NCI-H345 treated with DMSO at 0.1 percent for 48 hours (cell line): Measurements from ENCODE around the gene DDX21.
"Not testable (repeated sequence)": the region's sequence is repeated elsewhere in the genome, so short reads cannot be mapped to it uniquely, and the experiment has no call there.

Experiments used
- DNase-seq: peaks from one replicate; lab custom pipeline; 2025; ENCODE audit not compliant: unreplicated experiment; lab: John Stamatoyannopoulos, UW

DDX21 gene

DNA sequence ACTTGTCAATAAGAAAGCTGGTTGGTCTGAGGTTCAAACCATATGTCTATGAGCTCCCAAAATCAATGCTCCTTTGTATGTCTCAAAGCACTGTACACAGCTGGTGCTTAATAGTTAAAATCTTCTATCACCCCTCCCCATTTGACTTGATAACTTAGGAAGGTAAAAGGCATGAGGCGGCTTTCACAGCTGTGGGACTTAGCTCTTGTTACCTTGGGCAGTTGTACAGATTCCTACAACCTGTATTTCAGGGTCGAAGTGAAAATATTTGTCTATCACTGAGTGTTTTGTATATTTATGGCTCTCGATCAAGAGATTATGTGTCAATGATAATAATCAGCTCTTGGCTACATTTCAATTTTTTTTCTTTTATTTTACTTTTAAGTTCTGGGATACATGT lies 31.6 kb downstream of the DDX21 start:
- no peak for DNase-seq

DNA sequence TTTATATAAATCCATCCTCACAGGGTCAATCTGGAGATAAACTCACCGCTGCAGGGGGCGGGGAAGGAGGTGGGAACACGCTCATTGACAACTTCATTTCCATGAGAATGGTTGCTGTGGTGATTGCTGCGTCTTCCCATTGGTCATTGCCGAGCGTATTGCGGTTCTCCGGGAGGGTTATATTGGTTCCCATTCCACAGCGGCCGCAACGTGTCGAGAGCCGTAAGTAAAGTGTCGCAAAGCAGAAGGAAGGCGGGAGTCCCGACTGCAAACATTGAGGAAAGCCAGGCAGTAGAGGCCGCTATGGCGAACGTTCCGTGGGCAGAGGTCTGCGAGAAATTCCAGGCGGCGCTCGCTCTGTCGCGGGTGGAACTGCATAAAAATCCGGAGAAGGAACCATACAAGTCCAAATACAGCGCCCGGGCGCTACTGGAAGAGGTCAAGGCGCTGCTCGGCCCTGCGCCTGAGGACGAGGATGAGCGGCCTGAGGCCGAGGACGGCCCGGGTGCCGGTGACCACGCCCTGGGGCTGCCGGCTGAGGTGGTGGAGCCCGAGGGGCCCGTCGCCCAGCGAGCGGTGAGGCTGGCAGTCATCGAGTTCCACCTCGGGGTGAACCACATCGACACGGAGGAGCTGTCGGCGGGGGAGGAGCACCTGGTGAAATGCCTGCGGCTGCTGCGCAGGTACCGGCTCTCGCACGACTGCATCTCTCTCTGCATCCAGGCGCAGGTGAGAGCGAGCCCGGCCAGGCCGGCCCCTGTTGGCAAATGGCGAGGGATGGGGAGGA lies 32.8 kb downstream of the DDX21 start, which contains the start of gene KIFBP:
KIFBP (plus strand) TSS at position 274 of the 787 bp plus-strand sequence; CDS start at position 304, 30 bp downstream.
- DNase-seq = peak; percentile 90

DNA sequence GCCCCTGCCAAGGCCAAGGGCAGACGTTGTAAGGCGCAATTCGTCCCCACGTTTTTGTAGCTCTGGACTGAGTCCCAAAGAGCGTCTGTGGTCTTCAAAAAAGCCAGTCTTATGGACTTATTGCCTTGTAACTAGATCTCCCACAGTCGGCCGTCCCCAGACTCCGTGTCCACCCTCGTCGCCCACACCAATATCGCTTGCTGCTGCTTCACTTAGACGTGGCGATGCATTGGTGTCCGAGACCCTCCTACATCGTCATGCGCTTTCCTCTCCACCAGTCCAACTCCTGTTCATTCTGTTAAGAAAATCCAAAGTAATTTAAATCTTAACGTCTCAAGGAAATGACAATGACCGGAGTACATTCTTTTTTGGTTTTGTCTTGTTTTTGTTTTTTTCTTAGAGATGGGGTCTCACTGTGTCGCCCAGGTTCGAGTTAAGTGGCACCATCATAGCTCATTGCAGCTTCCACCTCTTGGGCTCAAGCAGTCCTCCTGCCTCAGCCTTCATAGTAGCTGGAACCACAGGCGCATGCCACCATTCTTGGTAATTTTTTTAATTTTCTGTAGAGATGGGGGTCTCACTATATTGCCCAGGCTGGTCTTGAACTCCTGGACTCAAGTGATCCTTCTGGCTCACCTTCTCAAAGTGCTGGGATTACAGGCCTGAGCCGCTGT lies 33.5 kb downstream of the DDX21 start:
- no peak for DNase-seq

DNA sequence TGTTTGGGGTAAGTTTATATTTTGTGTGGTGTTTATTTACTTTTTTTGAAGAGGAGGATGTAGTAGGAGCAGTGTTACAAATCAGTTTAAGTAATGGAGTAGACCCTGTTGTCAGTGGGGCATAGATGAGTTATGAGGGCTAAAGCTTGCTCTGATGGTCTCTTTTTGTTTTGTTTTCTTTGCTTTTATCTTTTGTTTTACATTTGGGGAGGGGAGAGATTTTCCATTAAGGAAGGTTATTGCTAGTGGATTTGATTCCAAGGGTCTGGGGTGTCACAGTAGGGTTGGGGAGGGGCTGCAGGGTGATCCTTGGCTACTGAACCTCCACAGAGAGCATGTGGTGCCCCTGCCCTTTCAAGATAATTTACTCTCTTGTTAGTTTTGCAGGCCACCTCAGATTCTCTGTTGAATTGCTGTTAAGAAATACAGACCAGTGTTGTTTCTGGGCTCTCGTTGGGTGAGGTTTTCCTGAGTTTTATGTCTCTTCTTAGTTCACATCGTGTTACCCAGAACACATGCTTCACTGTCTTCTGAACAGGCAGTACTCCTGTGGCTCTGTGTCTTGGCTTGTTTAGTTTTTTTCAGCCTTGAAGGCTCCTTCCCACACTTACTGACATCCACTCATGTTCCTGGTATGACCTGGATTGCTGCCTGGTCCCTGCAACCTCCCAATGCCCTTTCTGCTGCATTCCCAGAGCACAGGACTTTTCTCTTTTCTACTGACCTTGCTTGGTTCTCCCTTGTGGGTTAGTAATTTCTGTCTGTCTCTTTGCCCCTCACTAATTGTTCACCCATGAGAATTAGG lies 36.9 kb downstream of the DDX21 start:
- no peak for DNase-seq

GRCh38 chr10:68997211-68997610 lies 41.2 kb downstream of the DDX21 start:
- DNase-seq = no peak

GRCh38 chr10:69004821-69005220 lies 48.9 kb downstream of the DDX21 start:
- no peak for DNase-seq

DNA sequence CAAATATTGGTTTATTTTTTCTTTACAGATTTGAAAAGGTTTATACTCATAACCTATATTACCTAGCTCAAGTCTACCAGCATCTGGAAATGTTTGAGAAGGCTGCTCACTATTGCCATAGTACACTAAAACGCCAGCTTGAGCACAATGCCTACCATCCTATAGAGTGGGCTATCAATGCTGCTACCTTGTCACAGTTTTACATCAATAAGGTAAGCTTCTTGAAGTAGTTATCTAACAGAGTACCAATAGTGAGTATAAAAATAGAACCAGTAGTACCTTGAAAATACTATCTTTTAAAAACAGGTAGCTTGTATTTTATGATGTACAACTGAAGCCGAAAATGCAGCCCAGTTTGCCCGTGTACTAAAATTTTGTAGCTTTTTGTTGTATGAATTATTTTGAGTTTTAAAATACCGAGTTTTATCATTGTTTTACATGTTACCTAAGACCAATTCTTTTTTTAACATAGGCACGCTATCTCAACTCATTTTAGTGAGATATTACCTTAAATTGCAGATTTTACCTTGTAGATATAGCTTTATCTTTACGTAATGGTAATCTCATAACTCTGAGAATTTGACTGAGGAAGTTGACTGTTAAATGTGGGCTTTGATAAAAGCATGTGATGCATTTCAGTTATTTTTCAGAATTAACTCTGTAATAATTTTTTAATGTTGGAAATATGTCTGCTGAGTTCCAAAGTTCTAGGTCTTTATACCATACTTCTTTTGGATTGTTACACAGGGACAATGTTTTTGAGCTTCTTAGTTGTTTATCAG lies 49.9 kb downstream of the DDX21 start:
- no peak for DNase-seq

DNA sequence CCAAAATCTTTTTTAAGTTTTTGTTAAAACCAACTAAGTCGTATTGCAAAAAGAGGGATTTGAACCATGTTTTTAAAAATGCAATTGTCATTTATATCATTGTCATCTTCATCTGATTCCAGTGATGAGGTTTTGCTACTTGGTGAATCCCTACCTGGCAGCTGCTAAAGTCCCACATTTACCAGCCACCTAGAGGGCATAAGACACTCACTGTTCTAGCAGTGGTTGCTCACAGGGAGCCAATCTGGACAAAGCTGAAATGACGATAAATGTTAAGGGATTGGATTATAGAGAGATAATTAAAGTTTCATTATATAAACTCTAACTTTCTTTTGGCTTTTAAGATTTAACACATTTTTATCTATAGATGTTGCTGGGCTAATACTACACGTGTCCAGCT lies 51.3 kb downstream of the DDX21 start:
- no peak for DNase-seq

- DNase-seq = no peak
Observed at GRCh38 chr10:69009360-69009759, 53.4 kb downstream of the DDX21 start.

DNA sequence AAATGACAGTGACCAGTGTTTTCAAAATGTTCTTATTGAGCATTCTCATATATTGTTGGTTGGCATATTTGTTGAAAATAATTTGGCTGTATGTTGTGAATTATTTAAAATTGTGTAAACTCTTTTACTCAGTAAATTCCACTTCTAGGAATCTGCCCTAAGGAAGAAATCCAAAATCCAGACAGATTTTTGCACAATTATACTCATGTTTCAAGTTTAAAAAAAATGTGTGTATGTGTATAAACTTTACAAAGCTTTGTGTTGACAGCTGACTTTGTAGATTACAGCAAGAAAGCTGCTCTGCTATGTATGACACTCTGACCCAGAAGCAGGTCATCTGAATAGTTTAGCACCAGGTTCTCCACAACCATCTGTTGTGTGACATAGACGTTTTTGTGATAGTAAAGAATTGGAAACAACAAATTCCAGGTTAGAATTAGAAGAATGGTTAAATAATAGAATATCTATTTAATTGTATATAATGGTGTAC lies 54.2 kb downstream of the DDX21 start:
- DNase-seq = no peak

GRCh38 chr10:69012778-69013177 lies 56.8 kb downstream of the DDX21 start:
- not testable (repeated sequence) for DNase-seq

DNA sequence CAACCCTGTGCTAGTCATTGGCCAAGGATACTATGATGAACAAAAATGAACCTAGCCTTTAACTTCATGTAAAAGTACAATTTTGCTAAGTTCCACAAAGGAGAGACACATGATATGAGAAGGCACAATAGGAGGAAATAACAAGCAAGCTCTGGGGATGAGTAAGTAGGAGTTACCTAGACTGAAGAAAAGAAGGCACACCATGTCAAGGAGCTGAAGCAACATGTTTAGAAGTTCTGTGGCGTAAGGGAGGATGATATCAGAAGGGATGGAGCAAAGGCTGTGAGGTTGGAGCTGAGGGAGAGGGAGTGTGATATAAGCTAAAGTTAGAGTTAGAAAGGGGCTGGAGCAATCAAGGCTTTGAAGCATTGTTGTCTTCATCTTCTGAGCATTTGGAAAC lies 58.2 kb downstream of the DDX21 start:
- no peak for DNase-seq

- DNase-seq = no peak
Observed at GRCh38 chr10:69018613-69019012, 62.6 kb downstream of the DDX21 start.

DNA sequence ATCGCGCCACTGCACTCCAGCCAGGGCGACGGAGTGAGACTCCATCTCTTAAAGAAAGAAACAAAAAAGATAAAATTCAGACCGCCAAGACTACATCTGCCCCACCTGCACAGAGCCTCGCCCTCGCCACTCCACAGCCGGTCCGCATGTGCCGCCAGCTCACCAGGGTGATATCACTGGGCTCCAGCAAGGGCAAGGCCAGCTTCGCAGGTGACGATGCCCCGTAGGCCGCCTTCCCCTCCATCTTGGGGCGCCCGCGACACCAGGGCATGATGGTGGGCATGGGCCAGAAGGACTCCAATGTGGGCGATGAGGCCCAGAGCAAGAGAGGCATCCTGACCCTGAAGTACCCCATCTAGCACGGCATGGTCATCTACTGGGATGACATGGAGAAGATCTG lies 66.6 kb downstream of the DDX21 start:
- DNase-seq = no peak

DNA sequence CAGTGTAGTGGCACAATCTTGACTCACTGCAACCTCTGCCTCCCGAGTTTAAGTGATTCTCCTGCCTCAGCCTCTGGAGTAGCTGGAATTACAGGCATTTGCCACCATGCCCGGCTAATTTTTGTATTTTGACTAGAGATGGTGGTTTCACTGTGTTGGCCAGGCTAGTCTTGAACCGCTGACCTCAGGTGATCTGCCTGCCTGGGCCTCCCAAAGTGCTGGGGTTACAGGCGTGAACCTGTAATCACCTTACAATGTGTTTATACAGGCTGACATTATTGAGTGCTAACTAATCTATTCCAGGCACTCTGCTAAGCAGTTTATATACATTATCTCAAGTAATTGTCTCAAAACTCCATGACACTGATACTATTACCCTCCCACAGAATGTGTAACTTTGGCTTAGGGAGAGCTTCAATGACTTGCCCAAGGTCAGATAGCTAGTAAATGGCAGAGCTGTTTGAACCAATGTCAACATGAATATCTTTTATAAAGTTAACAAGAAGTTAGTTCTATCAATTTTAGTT lies 69.5 kb downstream of the DDX21 start:
- DNase-seq = no peak

DNA sequence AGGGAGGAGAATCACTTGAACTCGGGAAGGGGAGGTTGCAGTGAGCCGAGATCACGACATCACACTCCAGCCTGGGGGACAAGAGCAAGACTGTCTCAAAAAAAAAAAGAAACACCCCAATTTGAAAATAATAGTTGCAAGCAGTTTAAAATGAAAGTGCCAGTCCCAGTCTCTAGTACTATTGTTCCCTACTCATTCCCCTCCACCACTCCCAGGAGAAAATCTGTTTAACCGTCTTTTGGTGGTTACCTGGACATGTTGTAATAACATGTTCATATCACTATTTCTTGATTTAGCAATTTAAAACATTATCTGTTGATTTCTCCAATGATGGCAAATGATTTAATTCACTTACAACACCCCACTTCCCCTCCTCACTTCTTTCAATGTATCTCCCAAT lies 77.3 kb downstream of the DDX21 start:
- no peak for DNase-seq
